Stimulated activated CD8-positive, alpha-beta memory T cell treated with anti-CD3 and anti-CD28 coated beads, Interleukin-12 subunit alpha, Interleukin-12 subunit beta, amount 100 ng/mL, for 24 hours (primary cell): ENCODE measurements around the gene KCNT1.

Source experiments
- DNase-seq: peaks from one replicate; pipeline ENCODE4 v3.0.0-alpha.2; 2020; ENCODE audit errors: extremely low read depth

Gene KCNT1

GRCh38 chr9:135797507-135798262, 95.7 kb downstream of the KCNT1 start:
- DNase-seq: no peak

- no peak for DNase-seq
Measured at GRCh38 chr9:135798263-135798585, 96.2 kb downstream of the KCNT1 start.

GRCh38 chr9:135799261-135799660, 97.3 kb downstream of the KCNT1 start:
- DNase-seq: no peak

GRCh38 chr9:135801070-135801469, 99.1 kb downstream of the KCNT1 start:
- no peak for DNase-seq

- no peak for DNase-seq
Measured at GRCh38 chr9:135802876-135803419, 101.0 kb downstream of the KCNT1 start.

- DNase-seq: no peak
Measured at GRCh38 chr9:135803441-135803840, 101.5 kb downstream of the KCNT1 start.

GRCh38 chr9:135804581-135805421, 102.8 kb downstream of the KCNT1 start:
- no peak for DNase-seq

GRCh38 chr9:135805422-135806022, 103.5 kb downstream of the KCNT1 start:
- DNase-seq: no peak

GRCh38 chr9:135809166-135809565, 107.2 kb downstream of the KCNT1 start:
- DNase-seq: no peak

- DNase-seq: no peak
Measured at GRCh38 chr9:135810806-135811575, 109.0 kb downstream of the KCNT1 start.

- no peak for DNase-seq
Measured at GRCh38 chr9:135811801-135812200, 109.8 kb downstream of the KCNT1 start.

- DNase-seq: no peak
Measured at GRCh38 chr9:135812961-135813360, 111.0 kb downstream of the KCNT1 start.

- DNase-seq: no peak
Measured at GRCh38 chr9:135813671-135814290, 111.8 kb downstream of the KCNT1 start.

- no peak for DNase-seq
Measured at GRCh38 chr9:135814421-135815095, 112.6 kb downstream of the KCNT1 start.

GRCh38 chr9:135815413-135815812, 113.4 kb downstream of the KCNT1 start:
- no peak for DNase-seq

- no peak for DNase-seq
Measured at GRCh38 chr9:135815830-135816650, 114.1 kb downstream of the KCNT1 start.

- DNase-seq: no peak
Measured at GRCh38 chr9:135816651-135816970, 114.6 kb downstream of the KCNT1 start.

- DNase-seq: no peak
Measured at GRCh38 chr9:135817951-135818717, 116.1 kb downstream of the KCNT1 start.
